DOHH2 (cell line): ENCODE data around the gene VILL.

Source experiments
- H3F3A ChIP-seq: fragments of 200-600 bp; sonication (generic), shearing (Covaris generic); 2 replicates; pipeline ENCODE4 v1.6.0; 2016; ENCODE audit warnings: antibody characterized with exemption, mild to moderate bottlenecking; ENCODE audit not compliant: control insufficient read depth, insufficient read depth
- H3K27ac ChIP-seq: fragments of 200-600 bp; sonication (generic); 2 replicates; pipeline ENCODE4 v1.5.1; 2014; ENCODE audit warnings: low read depth, mild to moderate bottlenecking, low read length, moderate library complexity
- H3K27me3 ChIP-seq: fragments of 200-600 bp; sonication (generic); 2 replicates; pipeline ENCODE4 v1.6.1; 2014; ENCODE audit warnings: mild to moderate bottlenecking, low read length, mixed read lengths; ENCODE audit not compliant: control insufficient read depth
- H3K36me3 ChIP-seq: fragments of 200-600 bp; sonication (generic); 2 replicates; pipeline ENCODE4 v1.6.1; 2014; ENCODE audit warnings: mild to moderate bottlenecking, low read length, moderate library complexity, mixed read lengths; ENCODE audit not compliant: control insufficient read depth
- H3K4me1 ChIP-seq: fragments of 200-600 bp; sonication (generic); 2 replicates; pipeline ENCODE4 v1.6.1; 2014; ENCODE audit warnings: mild to moderate bottlenecking, low read length, mixed read lengths; ENCODE audit not compliant: control insufficient read depth
- H3K4me2 ChIP-seq: fragments of 200-600 bp; sonication (generic); 2 replicates; pipeline ENCODE4 v1.6.0; 2014; ENCODE audit warnings: mild to moderate bottlenecking, low read length, moderate library complexity
- H3K4me3 ChIP-seq: fragments of 200-600 bp; sonication (generic); 2 replicates; pipeline ENCODE4 v1.5.1; 2014; ENCODE audit warnings: mild to moderate bottlenecking, low read length, mixed read lengths
- H3K79me2 ChIP-seq: fragments of 200-600 bp; sonication (generic); 2 replicates; pipeline ENCODE4 v1.6.1; 2014; ENCODE audit warnings: mild to moderate bottlenecking, low read length, mixed read lengths; ENCODE audit not compliant: control insufficient read depth
- H3K9me2 ChIP-seq: fragments of 200-600 bp; sonication (generic); replicated peaks from 2 replicates; pipeline ENCODE4 v1.6.1; 2014; ENCODE audit warnings: mild to moderate bottlenecking, low read length, mixed read lengths; ENCODE audit not compliant: control insufficient read depth
- H3K9me3 ChIP-seq: fragments of 200-600 bp; sonication (generic); 2 replicates; pipeline ENCODE4 v1.6.1; 2014; ENCODE audit warnings: antibody characterized with exemption, low read length, mixed read lengths; ENCODE audit not compliant: control insufficient read depth, insufficient read depth
- H4K20me1 ChIP-seq: fragments of 200-600 bp; sonication (generic); 2 replicates; pipeline ENCODE4 v1.6.0; 2014; ENCODE audit warnings: low read depth, mild to moderate bottlenecking, antibody characterized with exemption, low read length, moderate library complexity; ENCODE audit not compliant: control insufficient read depth, insufficient read depth
- EZH2phosphoT487 ChIP-seq: fragments of 200-600 bp; sonication (generic); IDR thresholded peaks from 2 replicates; pipeline ENCODE4 v1.6.1; 2017; ENCODE audit warnings: borderline replicate concordance, mild to moderate bottlenecking, antibody characterized with exemption, low read length, moderate library complexity, mixed read lengths
- TF ChIP-seq, protein P1 (sequence below): fragments of 200-600 bp; sonication (generic); IDR thresholded peaks from one replicate; pipeline ENCODE4 v1.5.1; 2014; ENCODE audit warnings: antibody characterized with exemption, mild to moderate bottlenecking, low read depth, low read length; ENCODE audit not compliant: poor library complexity, severe bottlenecking

The VILL gene

DNA sequence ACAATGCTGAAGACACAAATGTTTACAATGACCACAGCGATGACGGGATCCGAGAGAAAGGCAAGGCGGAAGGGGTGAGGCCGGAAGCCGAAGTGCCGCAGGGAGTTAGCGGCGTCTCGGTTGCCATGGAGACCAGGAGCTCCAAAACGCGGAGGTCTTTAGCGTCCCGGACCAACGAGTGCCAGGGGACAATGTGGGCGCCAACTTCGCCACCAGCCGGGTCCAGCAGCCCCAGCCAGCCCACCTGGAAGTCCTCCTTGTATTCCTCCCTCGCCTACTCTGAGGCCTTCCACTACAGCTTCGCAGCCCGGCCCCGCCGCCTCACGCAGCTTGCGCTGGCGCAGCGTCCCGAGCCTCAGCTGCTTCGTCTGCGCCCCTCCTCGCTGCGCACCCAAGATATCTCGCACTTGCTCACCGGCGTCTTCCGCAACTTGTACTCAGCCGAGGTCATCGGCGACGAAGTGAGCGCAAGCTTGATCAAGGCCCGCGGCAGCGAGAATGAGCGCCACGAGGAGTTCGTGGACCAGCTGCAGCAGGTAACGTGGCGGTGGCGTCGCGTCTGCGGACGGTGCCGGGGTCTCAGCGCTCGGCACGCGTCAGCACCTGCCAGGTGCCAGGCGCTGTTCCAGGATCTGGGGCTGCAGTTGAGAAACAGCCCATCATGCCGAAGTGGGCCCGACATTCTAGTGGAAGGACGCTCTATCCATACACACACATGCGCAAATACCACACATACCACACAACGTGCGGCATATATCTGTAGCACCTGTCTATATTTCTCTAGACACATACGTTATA, 48.7 kb downstream of the VILL start, which contains the start of gene DLEC1:
DLEC1 (plus strand) TSS at position 108 of the 798 bp plus-strand sequence; CDS start at position 126, 18 bp downstream.
- no peaks in the 10 kb centered on the region for H3K9me2 ChIP-seq
- no peak within 1 kb of the TSS for H3K27ac ChIP-seq
- H3F3A ChIP-seq: no peaks in the 10 kb centered on the region
- no peaks in the 10 kb centered on the region for H3K36me3 ChIP-seq
- peak; percentile 85; the same call in 1 of the 2 replicates for TF ChIP-seq EZH2phosphoT487
- TF ChIP-seq, protein P1, sequence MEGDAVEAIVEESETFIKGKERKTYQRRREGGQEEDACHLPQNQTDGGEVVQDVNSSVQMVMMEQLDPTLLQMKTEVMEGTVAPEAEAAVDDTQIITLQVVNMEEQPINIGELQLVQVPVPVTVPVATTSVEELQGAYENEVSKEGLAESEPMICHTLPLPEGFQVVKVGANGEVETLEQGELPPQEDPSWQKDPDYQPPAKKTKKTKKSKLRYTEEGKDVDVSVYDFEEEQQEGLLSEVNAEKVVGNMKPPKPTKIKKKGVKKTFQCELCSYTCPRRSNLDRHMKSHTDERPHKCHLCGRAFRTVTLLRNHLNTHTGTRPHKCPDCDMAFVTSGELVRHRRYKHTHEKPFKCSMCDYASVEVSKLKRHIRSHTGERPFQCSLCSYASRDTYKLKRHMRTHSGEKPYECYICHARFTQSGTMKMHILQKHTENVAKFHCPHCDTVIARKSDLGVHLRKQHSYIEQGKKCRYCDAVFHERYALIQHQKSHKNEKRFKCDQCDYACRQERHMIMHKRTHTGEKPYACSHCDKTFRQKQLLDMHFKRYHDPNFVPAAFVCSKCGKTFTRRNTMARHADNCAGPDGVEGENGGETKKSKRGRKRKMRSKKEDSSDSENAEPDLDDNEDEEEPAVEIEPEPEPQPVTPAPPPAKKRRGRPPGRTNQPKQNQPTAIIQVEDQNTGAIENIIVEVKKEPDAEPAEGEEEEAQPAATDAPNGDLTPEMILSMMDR: no peak
- peak within 1 kb of the TSS; percentile 72 for H3K4me2 ChIP-seq
- H3K9me3 ChIP-seq: no peaks in the 10 kb centered on the region
- H3K4me1 ChIP-seq: peaks cover 18% of the 10 kb centered on the region
- no peaks in the 10 kb centered on the region for H3K79me2 ChIP-seq
- H4K20me1 ChIP-seq: no peaks in the 10 kb centered on the region
- H3K4me3 ChIP-seq: peak within 1 kb of the TSS; percentile 50
- peaks cover 22% of the 10 kb centered on the region for H3K27me3 ChIP-seq

DNA sequence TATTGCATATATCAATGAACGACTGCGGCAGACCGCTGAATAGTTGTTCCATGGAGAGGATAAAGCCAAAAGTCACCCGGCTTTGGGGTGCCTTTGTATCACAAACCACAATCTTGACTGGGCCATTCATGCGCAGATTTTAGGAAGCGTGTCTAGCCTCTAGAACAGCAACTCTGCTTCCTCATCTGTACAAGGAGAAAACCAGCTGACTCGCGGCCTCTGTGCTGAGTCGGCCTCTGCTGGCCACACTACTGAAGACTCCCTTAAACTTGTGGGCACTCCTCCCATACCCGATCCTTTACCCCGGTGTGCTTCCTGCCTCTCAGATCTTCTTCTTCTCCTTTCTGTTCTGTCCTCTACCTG, 49.3 kb downstream of the VILL start:
- Histone ChIP-seq H3F3A (no peaks in the 10 kb centered on the region), H3K9me3 (no peaks in the 10 kb centered on the region), H3K9me2 (no peaks in the 10 kb centered on the region), H3K4me3 (peak overlapping the region; percentile 50), H3K27ac (no peak overlapping the region), H3K4me2 (peak overlapping the region; percentile 72), H3K36me3 (no peaks in the 10 kb centered on the region), H3K27me3 (peaks cover 22% of the 10 kb centered on the region), H3K4me1 (peaks cover 18% of the 10 kb centered on the region), H3K79me2 (no peaks in the 10 kb centered on the region), H4K20me1 (no peaks in the 10 kb centered on the region)
- TF ChIP-seq, protein P1: no peak

DNA sequence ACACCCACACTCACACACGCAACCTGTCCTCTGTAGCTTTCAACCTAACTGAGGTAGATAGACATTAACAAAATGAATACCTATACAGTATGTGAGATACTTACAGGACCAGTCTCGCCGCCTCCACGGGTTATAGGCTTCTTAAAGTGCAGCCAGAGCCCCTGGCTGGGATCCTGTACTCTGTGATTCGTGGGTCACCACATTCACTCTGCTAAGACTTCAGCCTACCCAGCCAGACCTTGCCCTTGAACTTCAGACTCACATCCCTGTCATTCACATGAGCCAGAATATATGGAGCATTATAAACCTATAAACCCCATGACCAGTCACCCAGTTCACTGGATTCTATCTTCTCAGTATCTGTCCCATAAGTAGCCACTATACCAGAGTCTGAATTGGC, 49.8 kb downstream of the VILL start:
- no peaks in the 10 kb centered on the region for H3K9me3 ChIP-seq
- no peaks in the 10 kb centered on the region for H4K20me1 ChIP-seq
- no peaks in the 10 kb centered on the region for H3K9me2 ChIP-seq
- H3K4me1 ChIP-seq: peaks cover 18% of the 10 kb centered on the region
- no peak overlapping the region for H3K4me2 ChIP-seq
- H3K4me3 ChIP-seq: no peak overlapping the region
- TF ChIP-seq EZH2phosphoT487: no peak
- TF ChIP-seq, protein P1: no peak
- H3K27ac ChIP-seq: no peak overlapping the region
- H3K36me3 ChIP-seq: no peaks in the 10 kb centered on the region
- no peaks in the 10 kb centered on the region for H3F3A ChIP-seq
- peaks cover 22% of the 10 kb centered on the region for H3K27me3 ChIP-seq
- no peaks in the 10 kb centered on the region for H3K79me2 ChIP-seq
